Measurements from ENCODE around the gene SCAF4.

SCAF4 gene

DNA sequence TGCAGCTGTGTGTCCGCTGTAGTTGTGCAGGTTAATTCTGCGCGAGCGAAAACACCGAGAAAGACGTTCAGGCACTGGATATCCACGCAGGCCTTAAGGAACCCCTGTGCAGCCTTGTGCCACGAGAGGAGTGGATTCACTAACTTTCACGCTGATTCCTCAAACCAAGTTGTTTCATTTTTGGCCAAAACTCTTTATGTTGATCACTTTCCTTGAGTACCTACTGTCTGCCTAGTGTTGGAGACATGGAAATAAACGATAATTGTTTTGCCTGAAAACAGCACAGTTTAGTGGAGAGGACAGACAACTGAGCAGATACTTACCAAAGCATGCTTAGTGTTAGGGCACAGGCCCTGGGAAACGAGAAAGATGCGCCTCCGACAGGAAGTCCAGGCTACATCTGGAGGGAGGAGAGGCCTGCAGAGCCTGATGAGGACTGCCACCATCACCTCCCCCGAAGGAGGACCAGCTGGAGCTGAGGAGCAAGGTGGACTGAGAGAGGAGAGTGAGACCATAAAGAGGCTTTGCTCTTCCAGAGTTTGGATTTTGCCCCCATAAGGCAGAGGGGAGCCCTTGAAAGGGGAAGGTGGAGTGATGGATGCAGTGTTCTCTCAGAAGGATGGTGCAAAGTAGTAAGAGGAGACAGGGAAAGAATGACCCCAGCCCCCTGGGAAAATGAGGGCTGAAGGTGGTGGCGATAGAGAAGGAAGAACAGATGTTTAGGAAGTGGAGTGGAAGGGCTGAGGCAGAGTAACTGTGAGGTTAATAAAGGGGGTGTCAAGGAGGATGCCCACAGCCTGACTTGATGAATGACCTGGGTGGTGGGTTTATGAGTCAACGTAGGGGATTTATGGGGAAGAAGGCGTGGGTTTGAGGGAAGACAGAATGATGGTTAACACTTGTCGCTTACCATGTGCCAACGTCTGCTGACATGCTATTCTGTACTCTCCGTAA, 956 bp upstream of the SCAF4 start:
- DNase-seq (ENCODE audit: low read depth), result no peak
- TF ChIP-seq, protein P1, sequence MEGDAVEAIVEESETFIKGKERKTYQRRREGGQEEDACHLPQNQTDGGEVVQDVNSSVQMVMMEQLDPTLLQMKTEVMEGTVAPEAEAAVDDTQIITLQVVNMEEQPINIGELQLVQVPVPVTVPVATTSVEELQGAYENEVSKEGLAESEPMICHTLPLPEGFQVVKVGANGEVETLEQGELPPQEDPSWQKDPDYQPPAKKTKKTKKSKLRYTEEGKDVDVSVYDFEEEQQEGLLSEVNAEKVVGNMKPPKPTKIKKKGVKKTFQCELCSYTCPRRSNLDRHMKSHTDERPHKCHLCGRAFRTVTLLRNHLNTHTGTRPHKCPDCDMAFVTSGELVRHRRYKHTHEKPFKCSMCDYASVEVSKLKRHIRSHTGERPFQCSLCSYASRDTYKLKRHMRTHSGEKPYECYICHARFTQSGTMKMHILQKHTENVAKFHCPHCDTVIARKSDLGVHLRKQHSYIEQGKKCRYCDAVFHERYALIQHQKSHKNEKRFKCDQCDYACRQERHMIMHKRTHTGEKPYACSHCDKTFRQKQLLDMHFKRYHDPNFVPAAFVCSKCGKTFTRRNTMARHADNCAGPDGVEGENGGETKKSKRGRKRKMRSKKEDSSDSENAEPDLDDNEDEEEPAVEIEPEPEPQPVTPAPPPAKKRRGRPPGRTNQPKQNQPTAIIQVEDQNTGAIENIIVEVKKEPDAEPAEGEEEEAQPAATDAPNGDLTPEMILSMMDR (IDR thresholded peaks at IDR 0.05; ENCODE audit: control insufficient read depth, insufficient read depth, low read depth, low read length, missing control alignments), result no peak
- H3K4me3 ChIP-seq (ENCODE audit: control insufficient read depth, low read depth, low read length), result peak overlapping the region; percentile 46

DNA sequence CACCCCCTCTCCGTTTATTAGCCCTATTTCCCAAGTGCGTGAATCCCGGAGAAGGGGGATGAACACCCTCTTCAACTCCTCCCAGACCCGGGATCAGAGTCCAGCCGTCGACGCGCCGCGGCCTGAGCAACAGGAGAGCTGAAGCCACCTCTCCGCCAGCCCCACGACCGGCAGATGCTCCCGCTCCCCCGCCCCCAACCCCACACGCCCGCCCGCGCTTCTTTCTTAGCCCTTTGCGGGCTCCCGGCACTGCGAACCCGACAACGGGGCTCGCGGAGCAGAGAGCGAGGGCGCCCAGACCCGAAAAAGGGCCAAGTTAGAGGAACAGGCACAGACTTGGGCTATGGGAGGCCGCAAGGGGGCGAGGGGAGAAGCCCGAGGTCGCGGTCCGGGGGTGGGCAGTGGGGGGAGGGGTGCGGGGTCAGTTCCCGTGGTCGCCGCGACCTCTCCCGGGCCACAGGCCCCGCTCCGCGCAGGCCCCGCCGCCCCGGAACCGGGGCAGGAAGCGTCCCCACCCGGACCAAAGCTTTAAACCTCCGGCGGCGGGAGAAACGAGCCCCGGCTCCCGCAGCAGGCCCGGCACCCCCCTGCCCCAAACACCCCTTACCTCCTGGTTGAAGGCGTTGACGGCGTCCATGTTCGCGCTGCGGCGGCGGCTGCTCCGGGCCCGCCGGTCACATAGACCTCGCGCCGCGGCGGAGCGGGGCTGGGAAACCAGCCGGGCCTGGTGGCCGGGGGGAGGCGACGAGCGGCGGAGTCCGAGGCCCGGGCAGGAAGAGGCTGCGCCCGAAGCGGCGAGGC, 662 bp downstream of the SCAF4 start:
- TF ChIP-seq, protein P1 (IDR thresholded peaks at IDR 0.05; ENCODE audit: control insufficient read depth, insufficient read depth, low read depth, low read length, missing control alignments), result no peak
- H3K4me3 ChIP-seq (ENCODE audit: control insufficient read depth, low read depth, low read length), result peak overlapping the region; percentile 71
- no peak for DNase-seq (ENCODE audit: low read depth)

DNA sequence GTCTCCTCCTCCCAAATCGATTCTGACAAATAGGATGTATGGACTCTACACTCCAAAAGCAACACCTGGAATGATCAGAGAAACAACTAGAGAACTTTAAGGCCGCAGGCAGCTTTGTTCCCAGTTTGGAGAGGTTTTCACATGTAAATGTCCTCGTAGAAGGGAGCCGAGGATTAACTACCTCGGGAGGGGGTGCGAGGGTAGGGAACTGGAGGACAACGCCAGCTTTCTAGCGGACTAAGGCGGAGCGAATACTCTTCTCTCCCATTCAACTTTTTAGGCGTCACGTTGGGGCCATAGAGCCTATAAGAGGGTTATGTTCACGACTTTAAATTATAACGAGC, 1.2 kb downstream of the SCAF4 start:
- TF ChIP-seq, protein P1 (IDR thresholded peaks at IDR 0.05; ENCODE audit: control insufficient read depth, insufficient read depth, low read depth, low read length, missing control alignments), result no peak
- DNase-seq (ENCODE audit: low read depth), result no peak
- peak overlapping the region; percentile 71 for H3K4me3 ChIP-seq (ENCODE audit: control insufficient read depth, low read depth, low read length)

DNA sequence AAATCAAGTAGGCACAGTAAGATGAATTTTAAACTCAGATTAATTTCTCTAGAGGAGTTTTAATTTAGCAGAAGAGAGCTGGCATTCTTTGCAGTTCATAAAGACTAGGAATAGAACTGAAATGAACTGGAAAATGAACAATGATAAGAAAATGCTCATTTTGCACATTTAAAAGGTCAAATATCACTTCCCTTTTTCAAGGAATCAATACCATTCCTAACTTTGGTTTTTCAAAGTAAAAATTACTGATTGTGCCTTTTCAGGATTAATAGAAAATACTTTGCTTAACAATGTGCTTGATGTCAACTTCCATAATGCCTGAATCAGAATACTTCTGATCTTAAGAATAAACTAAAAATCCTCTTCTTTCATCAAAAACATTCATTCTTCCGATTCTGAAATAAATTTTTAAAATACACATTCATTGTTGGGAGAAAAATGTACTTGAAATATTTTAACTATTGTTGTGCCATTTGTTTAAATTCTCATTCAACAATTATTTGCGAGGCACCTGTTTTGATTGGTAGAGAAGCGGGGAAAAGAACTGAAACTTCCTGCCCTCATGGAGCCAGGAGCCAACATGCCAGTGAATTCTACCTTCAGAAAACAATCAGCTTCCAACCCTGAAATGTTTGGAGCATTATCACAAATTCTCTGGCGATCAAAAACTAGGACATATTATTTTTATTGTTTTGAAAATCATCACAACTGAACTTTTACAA, 2.1 kb downstream of the SCAF4 start:
- DNase-seq (ENCODE audit: low read depth), result no peak
- peak overlapping the region; percentile 71; the same call in 1 of the 2 replicates for H3K4me3 ChIP-seq (ENCODE audit: control insufficient read depth, low read depth, low read length)
- TF ChIP-seq, protein P1 (IDR thresholded peaks at IDR 0.05; ENCODE audit: control insufficient read depth, insufficient read depth, low read depth, low read length, missing control alignments), result no peak

DNA sequence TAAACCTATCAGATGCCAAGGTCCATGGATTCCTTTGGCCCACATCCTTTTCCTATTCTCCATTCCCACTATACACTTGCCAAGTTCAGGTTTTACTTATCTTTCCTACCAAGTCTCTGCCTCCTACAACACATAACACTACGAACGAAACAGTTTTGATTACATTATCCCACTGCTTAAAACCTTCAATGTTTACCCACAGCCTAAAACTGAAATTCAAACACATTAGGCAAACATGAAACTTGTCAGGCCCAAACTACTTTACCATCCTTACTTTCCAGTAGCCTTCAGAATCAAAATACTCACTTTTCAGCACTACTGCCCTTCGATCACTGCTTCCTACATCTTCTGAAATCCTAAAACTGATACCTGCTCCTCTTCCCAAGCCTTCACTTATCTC, 3.0 kb downstream of the SCAF4 start:
- TF ChIP-seq, protein P1 (IDR thresholded peaks at IDR 0.05; ENCODE audit: control insufficient read depth, insufficient read depth, low read depth, low read length, missing control alignments), result no peak
- DNase-seq (ENCODE audit: low read depth), result no peak
- H3K4me3 ChIP-seq (ENCODE audit: control insufficient read depth, low read depth, low read length), result no peak overlapping the region

DNA sequence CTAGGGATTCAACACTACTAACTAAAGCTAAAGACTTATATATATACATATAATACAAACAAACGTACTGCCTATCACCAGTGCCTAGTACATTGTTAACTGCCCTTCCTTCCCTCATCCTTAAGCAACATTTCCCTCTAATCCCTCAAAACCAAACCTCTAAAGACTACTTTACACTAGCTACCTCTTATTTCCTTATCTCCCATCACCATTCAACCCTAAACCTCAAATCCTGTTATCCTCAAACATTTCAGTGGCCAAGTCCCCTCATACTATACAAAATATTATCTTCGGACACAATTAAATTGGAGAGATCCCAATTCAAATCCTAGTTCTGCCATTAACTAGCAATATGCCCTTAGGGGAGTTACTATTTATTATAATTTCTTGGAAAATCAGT, 3.7 kb downstream of the SCAF4 start:
- no peak for DNase-seq (ENCODE audit: low read depth)
- TF ChIP-seq, protein P1 (IDR thresholded peaks at IDR 0.05; ENCODE audit: control insufficient read depth, insufficient read depth, low read depth, low read length, missing control alignments), result no peak
- H3K4me3 ChIP-seq (ENCODE audit: control insufficient read depth, low read depth, low read length), result no peak overlapping the region

Data from AG09309 (cell line).